ENCODE results near the gene TRUB2. TPM values are rescaled to one million over a fixed set of nuclear protein-coding genes. Genes with fewer than 3 reads are reported as not detected.
"Not testable (repeated sequence)": the region's sequence is repeated elsewhere in the genome, so short reads cannot be mapped to it uniquely, and the experiment has no call there.

The TRUB2 gene
- total and polyA plus RNA-seq, 12 donors: 15.0 to 68.2 (median 33.7) TPM

DNA sequence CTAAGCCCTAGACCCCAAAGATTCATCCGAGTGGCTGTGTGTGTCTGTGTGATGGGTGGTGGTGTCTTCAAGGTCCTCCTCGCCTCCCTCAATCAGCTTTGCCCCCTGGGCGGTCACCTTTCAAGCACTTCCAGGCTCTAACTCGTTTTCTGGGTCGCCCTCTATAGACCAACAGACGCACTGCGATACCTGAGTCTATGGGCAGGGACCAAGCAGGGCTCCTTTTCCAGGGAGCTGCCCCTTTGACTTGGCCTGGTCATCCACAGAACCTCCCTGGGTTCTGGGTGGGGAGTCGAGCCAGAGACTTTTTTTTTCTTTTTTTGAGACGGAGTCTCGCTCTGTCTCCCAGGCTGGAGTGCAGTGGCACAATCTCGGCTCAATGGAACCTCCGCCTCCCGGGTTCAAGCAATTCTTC is 19.2 kb upstream of the TRUB2 start:
- no peak overlapping the region for H3K27ac ChIP-seq

DNA sequence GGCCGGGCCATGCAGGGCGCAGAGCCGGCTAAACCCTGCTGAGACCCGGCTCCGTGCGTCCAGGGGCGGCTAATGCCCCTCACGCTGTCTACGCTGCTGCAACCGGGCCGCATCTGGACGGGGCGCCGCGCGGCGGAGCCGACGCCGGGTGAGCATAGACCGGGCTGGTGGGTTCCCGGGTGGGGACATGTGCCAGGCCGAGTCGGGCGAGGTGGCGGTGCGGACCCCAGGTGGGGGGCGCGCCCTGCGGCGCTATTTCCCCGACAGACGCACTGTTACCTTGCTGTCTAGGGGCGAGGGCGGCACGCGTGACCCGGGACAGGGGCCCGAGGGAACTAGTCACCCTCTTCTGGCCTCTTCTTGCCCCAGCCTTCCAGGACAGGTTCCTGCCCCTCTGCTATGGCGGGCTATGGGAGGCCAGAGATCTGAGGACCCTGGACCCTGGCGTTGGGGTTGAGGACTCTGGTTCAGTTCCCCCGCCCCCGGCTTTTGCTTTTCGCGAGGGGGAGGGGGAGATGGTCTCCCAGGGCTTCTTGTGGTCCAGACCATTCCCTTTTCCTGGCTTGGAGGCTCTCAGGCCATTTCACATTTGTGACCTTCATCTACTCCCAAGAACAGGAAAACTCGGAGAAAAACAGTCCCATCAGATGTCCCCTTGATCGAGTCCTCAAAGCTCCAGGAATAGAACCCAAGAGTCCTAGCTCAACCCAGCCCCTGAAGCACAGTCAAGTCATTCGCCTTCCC is 18.6 kb upstream of the TRUB2 start:
- intact Hi-C loops (cut with DNase I): loop anchor here (5.0 to 10.0 kb wide), 2 partner anchors 46 to 49 kb away; no protein-coding TSS in a partner anchor
- no peak for TF ChIP-seq POLR2A (IDR thresholded peaks at IDR 0.05)
- TF ChIP-seq, protein P1, sequence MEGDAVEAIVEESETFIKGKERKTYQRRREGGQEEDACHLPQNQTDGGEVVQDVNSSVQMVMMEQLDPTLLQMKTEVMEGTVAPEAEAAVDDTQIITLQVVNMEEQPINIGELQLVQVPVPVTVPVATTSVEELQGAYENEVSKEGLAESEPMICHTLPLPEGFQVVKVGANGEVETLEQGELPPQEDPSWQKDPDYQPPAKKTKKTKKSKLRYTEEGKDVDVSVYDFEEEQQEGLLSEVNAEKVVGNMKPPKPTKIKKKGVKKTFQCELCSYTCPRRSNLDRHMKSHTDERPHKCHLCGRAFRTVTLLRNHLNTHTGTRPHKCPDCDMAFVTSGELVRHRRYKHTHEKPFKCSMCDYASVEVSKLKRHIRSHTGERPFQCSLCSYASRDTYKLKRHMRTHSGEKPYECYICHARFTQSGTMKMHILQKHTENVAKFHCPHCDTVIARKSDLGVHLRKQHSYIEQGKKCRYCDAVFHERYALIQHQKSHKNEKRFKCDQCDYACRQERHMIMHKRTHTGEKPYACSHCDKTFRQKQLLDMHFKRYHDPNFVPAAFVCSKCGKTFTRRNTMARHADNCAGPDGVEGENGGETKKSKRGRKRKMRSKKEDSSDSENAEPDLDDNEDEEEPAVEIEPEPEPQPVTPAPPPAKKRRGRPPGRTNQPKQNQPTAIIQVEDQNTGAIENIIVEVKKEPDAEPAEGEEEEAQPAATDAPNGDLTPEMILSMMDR (IDR thresholded peaks at IDR 0.05): no peak
- H3K9me3 ChIP-seq (replicated peaks in 1 of 3): no peaks in the 10 kb centered on the region
- peak in 3 of 7 donors; percentile 25 to 38 (median 36) for DNase-seq
- 1 to 2% (median 1%) methylated on average over 10 to 48 of the region's 48 CpGs for WGBS, 4 donors
- H3K36me3 ChIP-seq (replicated peaks in 1 of 2): peaks cover 0 to 24% of the 10 kb centered on the region in 2 donors
- no peaks in the 10 kb centered on the region for H3K27me3 ChIP-seq
- H3K4me3 ChIP-seq: peak overlapping the region in 2 of 4 donors; percentile 68 to 91
- peak overlapping the region in 3 of 5 donors; percentile 18 to 91 (median 60) for H3K27ac ChIP-seq
- peaks cover 0 to 9% of the 10 kb centered on the region in 2 donors for H3K4me1 ChIP-seq (replicated peaks in 1 of 2)

More for the DNA sequence above, 19.2 kb upstream of the TRUB2 start:
- peak; percentile 48 to 81 (median 61) for DNase-seq
- peaks cover 0 to 26% of the 10 kb centered on the region in 2 donors for H3K36me3 ChIP-seq (replicated peaks in 1 of 2)
- H3K9me3 ChIP-seq (replicated peaks in 1 of 3): no peaks in the 10 kb centered on the region
- intact Hi-C loops (cut with DNase I): loop anchor here (5.0 to 10.0 kb wide), 2 partner anchors 47 to 49 kb away; no protein-coding TSS in a partner anchor
- peaks cover 0 to 9% of the 10 kb centered on the region in 2 donors for H3K4me1 ChIP-seq (replicated peaks in 1 of 2)
- H3K4me3 ChIP-seq: peak overlapping the region in 1 of 4 donors; percentile 91
- TF ChIP-seq, protein P1 (IDR thresholded peaks at IDR 0.05): peak; percentile 32 to 64 (median 56)
- no peak for TF ChIP-seq POLR2A (IDR thresholded peaks at IDR 0.05)
- 32 to 53% (median 34%) methylated on average over 7 to 13 of the region's 13 CpGs for WGBS, 4 donors
- no peaks in the 10 kb centered on the region for H3K27me3 ChIP-seq

GRCh38 chr9:128339761-128340690 is 17.8 kb upstream of the TRUB2 start, which contains the start of gene SLC27A4:
TSS of gene SLC27A4 (plus strand) at chr9:128340527. CDS start at chr9:128343133, 2,606 bp downstream.
- Histone ChIP-seq H3K4me3 (peak within 1 kb of the TSS in 2 of 4 donors; percentile 68 to 91), H3K36me3 (replicated peaks in 1 of 2) (peaks cover 0 to 15% of the 10 kb centered on the region in 2 donors), H3K9me3 (replicated peaks in 1 of 3) (no peaks in the 10 kb centered on the region), H3K4me1 (replicated peaks in 1 of 2) (peaks cover 0 to 9% of the 10 kb centered on the region in 2 donors), H3K27me3 (no peaks in the 10 kb centered on the region), H3K27ac (peak within 1 kb of the TSS in 3 of 5 donors; percentile 18 to 91 (median 60))
- DNase-seq: peak; percentile 69 to 81 (median 72)
- 6 to 27% (median 13%) methylated on average over 18 to 75 of the region's 75 CpGs for WGBS, 4 donors
- peak in 1 of 2 donors; percentile 36 for TF ChIP-seq POLR2A (IDR thresholded peaks at IDR 0.05)
- TF ChIP-seq, protein P1 (IDR thresholded peaks at IDR 0.05): peak in 1 of 6 experiments; percentile 25
- intact Hi-C loops (cut with DNase I): loop anchor here (5.0 to 10.0 kb wide), 2 partner anchors 45 to 48 kb away; no protein-coding TSS in a partner anchor

GRCh38 chr9:128338852-128339614 is 16.8 kb upstream of the TRUB2 start:
- H3K4me3 ChIP-seq; H3K36me3 ChIP-seq (replicated peaks in 1 of 2); H3K4me1 ChIP-seq (replicated peaks in 1 of 2); DNase-seq; intact Hi-C loops (cut with DNase I); H3K9me3 ChIP-seq (replicated peaks in 1 of 3); H3K27me3 ChIP-seq; H3K27ac ChIP-seq: not testable (repeated sequence)
- 89 to 96% (median 92%) methylated on average over 15 of the region's 15 CpGs for WGBS, 4 donors

Data from adrenal gland (tissue), 12 donors.